ENCODE data around the gene CERK. TPM values are rescaled to one million over a fixed set of nuclear protein-coding genes. Genes with fewer than 3 reads are reported as not detected.

Gene CERK
- total RNA-seq, 1 donor from 2014 or later: 102 TPM

GRCh38 chr22:46707305-46707704, 30.7 kb downstream of the CERK start:
- no peak for DNase-seq (ENCODE audit: low read depth, low spot score)
- TF ChIP-seq CTCF (conservative IDR thresholded peaks at IDR 0.05): no peak
- peaks cover 4% of the 10 kb centered on the region for H3K4me1 Mint-ChIP-seq
- no peaks in the 10 kb centered on the region for H3K9me3 Mint-ChIP-seq
- H3K27me3 Mint-ChIP-seq (ENCODE audit: low read depth): no peaks in the 10 kb centered on the region
- H3K4me3 Mint-ChIP-seq: no peak overlapping the region
- H3K27ac Mint-ChIP-seq (ENCODE audit: unreplicated experiment): no peak overlapping the region
- peaks cover 34% of the 10 kb centered on the region for H3K36me3 Mint-ChIP-seq (ENCODE audit: low read depth)

DNA sequence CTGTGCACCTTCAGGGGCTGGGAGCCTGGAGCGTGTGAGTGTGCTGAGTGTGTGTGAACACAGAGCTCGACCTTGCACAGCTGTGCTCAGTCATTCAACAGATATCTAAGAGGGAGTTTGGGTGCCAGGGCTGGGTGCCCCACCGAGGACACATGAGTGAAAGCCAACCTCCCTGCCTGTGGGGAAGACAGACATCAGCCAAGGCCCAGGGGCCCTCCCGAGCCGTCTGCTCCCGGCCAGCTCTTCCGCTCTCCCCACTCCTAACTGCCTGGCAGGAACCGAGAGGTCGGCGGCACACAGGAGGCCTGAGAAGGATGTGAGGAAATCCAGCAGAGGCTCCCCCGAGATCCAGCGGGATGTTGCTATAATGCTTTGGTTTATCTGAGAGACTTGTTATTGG, 32.0 kb downstream of the CERK start:
- Mint-ChIP-seq H3K4me3 (no peak overlapping the region), H3K27ac (ENCODE audit: unreplicated experiment) (peak overlapping the region; percentile 70), H3K36me3 (ENCODE audit: low read depth) (peaks cover 32% of the 10 kb centered on the region), H3K4me1 (peaks cover 4% of the 10 kb centered on the region), H3K9me3 (no peaks in the 10 kb centered on the region), H3K27me3 (ENCODE audit: low read depth) (no peaks in the 10 kb centered on the region)
- DNase-seq (ENCODE audit: low read depth, low spot score): no peak
- no peak for TF ChIP-seq CTCF (conservative IDR thresholded peaks at IDR 0.05)

DNA sequence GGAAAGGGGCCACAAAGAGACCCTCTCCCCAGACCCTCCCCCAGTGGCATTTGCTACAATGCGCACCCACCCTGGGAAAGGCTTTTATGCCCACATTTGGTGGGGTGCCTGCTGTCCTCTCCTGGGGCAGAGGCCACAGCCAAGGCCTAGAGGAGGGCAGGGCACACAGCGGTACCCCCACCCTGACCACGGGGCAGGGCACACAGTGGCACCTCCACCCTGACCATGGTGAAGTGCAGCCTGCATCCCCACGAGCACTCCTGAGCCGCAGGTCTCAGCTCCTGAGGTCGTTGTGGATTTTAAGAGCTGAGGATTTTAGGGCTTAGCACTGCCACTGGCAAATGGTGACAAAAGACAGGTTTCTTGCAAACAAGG, 34.1 kb downstream of the CERK start:
- Mint-ChIP-seq H3K36me3 (ENCODE audit: low read depth) (peaks cover 29% of the 10 kb centered on the region), H3K9me3 (no peaks in the 10 kb centered on the region), H3K27ac (ENCODE audit: unreplicated experiment) (no peak overlapping the region), H3K27me3 (ENCODE audit: low read depth) (no peaks in the 10 kb centered on the region), H3K4me1 (peaks cover 4% of the 10 kb centered on the region), H3K4me3 (no peak overlapping the region)
- no peak for DNase-seq (ENCODE audit: low read depth, low spot score)
- no peak for TF ChIP-seq CTCF (conservative IDR thresholded peaks at IDR 0.05)

DNA sequence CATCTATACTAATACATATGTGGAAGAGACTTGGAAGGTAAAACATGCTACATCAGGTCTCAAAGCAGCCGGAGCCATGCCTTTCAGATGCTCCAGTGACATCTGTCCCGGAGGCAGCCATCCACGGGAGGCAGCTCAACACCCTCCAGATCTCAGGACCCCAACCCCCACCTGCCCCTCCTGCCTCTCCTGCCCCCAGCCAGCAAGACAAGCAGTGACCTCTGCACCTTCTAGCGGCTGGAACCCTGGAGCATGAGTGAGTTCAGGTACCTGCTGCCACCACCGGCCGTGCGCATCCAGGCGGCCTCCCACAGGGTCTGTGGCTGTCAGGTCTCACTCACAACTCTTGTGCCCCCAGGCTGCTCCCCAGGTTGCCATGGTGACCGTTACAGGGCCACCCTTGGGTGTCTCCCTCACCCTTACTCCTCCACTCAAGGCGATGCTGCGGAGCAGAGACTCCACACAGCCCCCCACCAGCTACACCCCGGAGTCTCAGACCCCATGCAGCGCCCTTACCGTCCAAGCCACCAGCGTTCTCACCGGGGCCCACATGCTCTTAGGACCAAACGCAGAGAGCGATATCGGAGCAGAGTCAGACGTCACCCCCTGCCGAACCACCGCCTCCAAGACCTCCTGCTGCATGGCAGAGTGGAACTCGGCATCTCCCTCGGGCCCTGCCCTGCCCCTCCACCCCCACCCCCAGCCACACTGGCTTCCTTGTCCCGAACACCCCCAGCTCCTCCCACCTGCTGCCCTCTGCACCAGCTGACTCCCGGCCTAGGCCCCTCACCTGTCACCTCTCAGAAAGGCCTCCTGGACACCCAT, 34.7 kb downstream of the CERK start:
- Mint-ChIP-seq H3K4me3 (no peak overlapping the region), H3K4me1 (peaks cover 4% of the 10 kb centered on the region), H3K27ac (ENCODE audit: unreplicated experiment) (no peak overlapping the region), H3K27me3 (ENCODE audit: low read depth) (no peaks in the 10 kb centered on the region), H3K9me3 (no peaks in the 10 kb centered on the region), H3K36me3 (ENCODE audit: low read depth) (peaks cover 28% of the 10 kb centered on the region)
- no peak for TF ChIP-seq CTCF (conservative IDR thresholded peaks at IDR 0.05)
- no peak for DNase-seq (ENCODE audit: low read depth, low spot score)

GRCh38 chr22:46701262-46701661, 36.8 kb downstream of the CERK start:
- Mint-ChIP-seq H3K27ac (ENCODE audit: unreplicated experiment) (no peak overlapping the region), H3K4me1 (peaks cover 4% of the 10 kb centered on the region), H3K9me3 (no peaks in the 10 kb centered on the region), H3K4me3 (no peak overlapping the region), H3K36me3 (ENCODE audit: low read depth) (peaks cover 19% of the 10 kb centered on the region), H3K27me3 (ENCODE audit: low read depth) (no peaks in the 10 kb centered on the region)
- no peak for DNase-seq (ENCODE audit: low read depth, low spot score)
- TF ChIP-seq CTCF (conservative IDR thresholded peaks at IDR 0.05): no peak

Data from neural crest cell (in vitro differentiated cells).